ACC112 (cell line): ENCODE measurements around the gene ROR2.

Experiments used
- H2AFZ ChIP-seq: fragments of 200-600 bp; sonication (generic); one replicate; pipeline ENCODE4 v1.6.0; 2017; ENCODE audit warnings: antibody characterized with exemption, low read length; ENCODE audit not compliant: unreplicated experiment
- H3K27ac ChIP-seq: fragments of 200-600 bp; sonication (generic); 2 replicates; pipeline ENCODE4 v1.5.1; 2014; ENCODE audit warnings: low read depth, mild to moderate bottlenecking, antibody characterized with exemption, low read length, moderate library complexity
- H3K27me3 ChIP-seq: fragments of 200-600 bp; sonication (generic); 2 replicates; pipeline ENCODE4 v1.6.1; 2014; ENCODE audit warnings: mild to moderate bottlenecking, antibody characterized with exemption, low read length, moderate library complexity, mixed read lengths; ENCODE audit not compliant: insufficient read depth
- H3K36me3 ChIP-seq: fragments of 200-600 bp; sonication (generic); 2 replicates; pipeline ENCODE4 v1.6.1; 2016; ENCODE audit warnings: mild to moderate bottlenecking, antibody characterized with exemption, low read length, moderate library complexity, mixed read lengths; ENCODE audit not compliant: insufficient read depth
- H3K4me1 ChIP-seq: fragments of 200-600 bp; sonication (generic); one replicate; pipeline ENCODE4 v1.6.1; 2016; ENCODE audit warnings: low read length, mixed read lengths; ENCODE audit not compliant: insufficient read depth, unreplicated experiment, control insufficient read depth
- H3K4me3 ChIP-seq: fragments of 200-600 bp; sonication (generic); 2 replicates; pipeline ENCODE4 v1.5.1; 2014; ENCODE audit warnings: mild to moderate bottlenecking, low read depth, low read length
- H3K79me2 ChIP-seq: fragments of 200-600 bp; sonication (generic); one replicate; pipeline ENCODE4 v1.6.0; 2016; ENCODE audit warnings: low read length; ENCODE audit not compliant: control insufficient read depth, unreplicated experiment, insufficient read depth

Gene ROR2

GRCh38 chr9:91716239-91716638, 233.8 kb downstream of the ROR2 start:
- H3K4me1 ChIP-seq = no peaks in the 10 kb centered on the region
- H3K27me3 ChIP-seq = no peaks in the 10 kb centered on the region
- H3K36me3 ChIP-seq = no peaks in the 10 kb centered on the region
- H3K79me2 ChIP-seq = no peaks in the 10 kb centered on the region
- H3K27ac ChIP-seq = no peak overlapping the region
- no peak overlapping the region for H2AFZ ChIP-seq
- no peak overlapping the region for H3K4me3 ChIP-seq

GRCh38 chr9:91714874-91715615, 235.0 kb downstream of the ROR2 start:
- Histone ChIP-seq H3K4me3 (peak overlapping the region; percentile 75), H3K36me3 (no peaks in the 10 kb centered on the region), H3K27ac (no peak overlapping the region), H3K27me3 (no peaks in the 10 kb centered on the region), H2AFZ (no peak overlapping the region), H3K4me1 (no peaks in the 10 kb centered on the region), H3K79me2 (no peaks in the 10 kb centered on the region)

- Histone ChIP-seq H3K4me1 (no peaks in the 10 kb centered on the region), H3K27me3 (no peaks in the 10 kb centered on the region), H3K27ac (no peak overlapping the region), H3K79me2 (no peaks in the 10 kb centered on the region), H2AFZ (peak overlapping the region; percentile 85), H3K36me3 (no peaks in the 10 kb centered on the region), H3K4me3 (peak overlapping the region; percentile 75)
Measured at GRCh38 chr9:91714020-91714806, 235.8 kb downstream of the ROR2 start.

GRCh38 chr9:91712811-91713210, 237.2 kb downstream of the ROR2 start:
- Histone ChIP-seq H3K79me2 (no peaks in the 10 kb centered on the region), H2AFZ (no peak overlapping the region)

GRCh38 chr9:91711755-91712601, 238.1 kb downstream of the ROR2 start:
- Histone ChIP-seq H3K27me3 (no peaks in the 10 kb centered on the region), H3K4me1 (no peaks in the 10 kb centered on the region), H3K79me2 (no peaks in the 10 kb centered on the region), H3K36me3 (no peaks in the 10 kb centered on the region), H2AFZ (no peak overlapping the region), H3K4me3 (no peak overlapping the region), H3K27ac (no peak overlapping the region)

More at GRCh38 chr9:91712811-91713210, 237.2 kb downstream of the ROR2 start:
- Histone ChIP-seq H3K27me3 (no peaks in the 10 kb centered on the region), H3K4me1 (no peaks in the 10 kb centered on the region), H3K27ac (no peak overlapping the region), H3K36me3 (no peaks in the 10 kb centered on the region), H3K4me3 (no peak overlapping the region)

DNA sequence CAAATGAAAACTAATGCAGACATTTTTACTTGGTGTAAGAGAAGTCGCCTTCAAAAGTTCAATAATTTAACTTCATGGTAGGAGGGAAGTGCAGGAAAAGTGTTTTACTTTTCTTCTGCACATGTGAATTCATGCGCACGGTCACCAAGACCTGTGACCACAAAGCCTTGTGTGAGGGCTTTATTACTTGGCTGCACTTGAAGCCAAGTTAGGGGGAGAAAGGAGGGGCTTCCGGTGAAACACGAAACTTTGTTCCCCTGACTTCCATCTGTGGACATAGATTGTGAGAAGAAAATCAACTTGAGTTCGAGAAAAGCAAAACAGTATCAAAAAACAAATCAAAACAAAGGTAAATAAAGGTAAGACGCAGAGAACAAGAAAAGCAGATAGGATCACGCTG, 239.9 kb downstream of the ROR2 start:
- no peaks in the 10 kb centered on the region for H3K4me1 ChIP-seq
- no peak overlapping the region for H3K27ac ChIP-seq
- no peaks in the 10 kb centered on the region for H3K36me3 ChIP-seq
- no peak overlapping the region for H3K4me3 ChIP-seq
- H3K79me2 ChIP-seq = no peaks in the 10 kb centered on the region
- no peaks in the 10 kb centered on the region for H3K27me3 ChIP-seq
- H2AFZ ChIP-seq = no peak overlapping the region

- no peaks in the 10 kb centered on the region for H3K27me3 ChIP-seq
- H2AFZ ChIP-seq = no peak overlapping the region
- H3K27ac ChIP-seq = no peak overlapping the region
- no peaks in the 10 kb centered on the region for H3K4me1 ChIP-seq
- no peaks in the 10 kb centered on the region for H3K79me2 ChIP-seq
- H3K4me3 ChIP-seq = no peak overlapping the region
- H3K36me3 ChIP-seq = no peaks in the 10 kb centered on the region
Measured at GRCh38 chr9:91705386-91705785, 244.6 kb downstream of the ROR2 start.

DNA sequence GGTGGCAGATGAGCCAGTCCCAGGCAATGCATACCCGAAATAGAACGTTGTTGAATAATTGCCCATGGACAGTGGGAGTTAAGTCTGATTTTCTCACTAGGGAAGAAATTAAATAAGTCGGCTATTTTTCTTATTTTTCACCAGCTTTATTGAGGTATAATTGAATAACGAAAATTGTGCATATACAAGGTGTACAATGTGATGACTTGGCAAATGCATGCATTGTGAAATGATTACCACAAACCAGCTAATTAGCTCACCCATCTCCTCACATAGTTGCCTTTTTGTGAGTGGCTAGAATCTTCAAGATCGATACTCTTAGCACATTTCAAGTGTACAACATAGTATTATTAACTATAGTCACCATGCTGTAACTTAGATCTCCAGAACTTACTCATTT, 249.6 kb downstream of the ROR2 start:
- Histone ChIP-seq H3K27ac (no peak overlapping the region), H3K4me1 (no peaks in the 10 kb centered on the region), H2AFZ (no peak overlapping the region), H3K79me2 (no peaks in the 10 kb centered on the region), H3K27me3 (no peaks in the 10 kb centered on the region), H3K36me3 (no peaks in the 10 kb centered on the region), H3K4me3 (no peak overlapping the region)

GRCh38 chr9:91698266-91698665, 251.8 kb downstream of the ROR2 start:
- Histone ChIP-seq H3K4me1 (no peaks in the 10 kb centered on the region), H2AFZ (no peak overlapping the region), H3K4me3 (no peak overlapping the region), H3K36me3 (no peaks in the 10 kb centered on the region), H3K27ac (no peak overlapping the region), H3K79me2 (no peaks in the 10 kb centered on the region), H3K27me3 (no peaks in the 10 kb centered on the region)

DNA sequence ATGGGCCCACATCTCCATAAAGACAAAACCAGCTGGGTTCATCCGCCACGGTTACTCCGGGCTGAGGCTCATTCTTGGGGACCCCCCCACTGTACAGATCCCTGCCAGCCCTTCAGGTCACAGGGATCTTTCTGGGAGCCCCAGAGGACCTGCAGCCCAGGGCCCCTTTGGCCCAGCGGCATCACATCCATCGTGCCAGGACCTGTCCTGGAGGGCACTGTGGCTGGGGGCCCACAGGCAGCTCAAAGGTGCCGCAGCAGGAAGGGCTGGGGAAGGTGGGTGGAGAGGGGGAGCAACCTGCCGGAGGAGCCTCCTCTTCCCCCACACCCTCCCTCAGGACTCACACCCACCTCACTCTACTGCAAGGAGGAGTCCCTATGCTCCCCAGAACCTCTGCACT, 252.8 kb downstream of the ROR2 start:
- Histone ChIP-seq H3K79me2 (no peaks in the 10 kb centered on the region), H2AFZ (no peak overlapping the region), H3K4me1 (no peaks in the 10 kb centered on the region)

More for the DNA sequence above, 252.8 kb downstream of the ROR2 start:
- Histone ChIP-seq H3K27me3 (no peaks in the 10 kb centered on the region), H3K4me3 (no peak overlapping the region), H3K27ac (no peak overlapping the region), H3K36me3 (no peaks in the 10 kb centered on the region)
